CD14-positive monocyte (primary cell): Measurements from ENCODE around the gene PAIP2. TPM values are rescaled to one million over a fixed set of nuclear protein-coding genes. Genes with fewer than 3 reads are reported as not detected.

Source experiments
- DNase-seq, 3 donors: peaks; one replicate each; pipeline ENCODE4 v3.0.0-alpha.2; 2011 to 2022
- H2AFZ ChIP-seq: 2 replicates; pipeline ENCODE4 v1.6.0; 2012; ENCODE audit warnings: mild to moderate bottlenecking, low read depth, low read length, inconsistent platforms; ENCODE audit not compliant: insufficient read depth, poor library complexity, severe bottlenecking
- H3K27ac ChIP-seq, 2 donors: 1 replicate in 1 of 2; 2 replicates in 1 of 2; pipeline ENCODE4 v1.5.1; 2012 to 2013; ENCODE audit warnings: low read length in 2 of 2, control low read depth in 1 of 2, inconsistent platforms in 1 of 2, low read depth in 1 of 2, mild to moderate bottlenecking in 1 of 2
- H3K27me3 ChIP-seq, 2 donors: one replicate each; pipeline versions ENCODE4 v1.6.0 to v1.6.1; 2011 to 2013; ENCODE audit warnings: low read length in 2 of 2; ENCODE audit not compliant: control insufficient read depth in 2 of 2, insufficient read depth in 2 of 2
- H3K36me3 ChIP-seq, 2 donors: replicated peaks in 1 of 2; 1 replicate in 1 of 2; 2 replicates in 1 of 2; pipeline versions ENCODE4 v1.5.1 to v1.6.1; 2012 to 2013; ENCODE audit warnings: low read length in 2 of 2, control low read depth in 1 of 2, inconsistent platforms in 1 of 2, mild to moderate bottlenecking in 1 of 2; ENCODE audit not compliant: insufficient read depth in 2 of 2, control insufficient read depth in 1 of 2
- H3K4me1 ChIP-seq, 2 donors: 1 replicate in 1 of 2; 2 replicates in 1 of 2; pipeline versions ENCODE4 v1.5.1 to v1.6.1; 2012 to 2013; ENCODE audit warnings: low read length in 2 of 2, control low read depth in 1 of 2, inconsistent platforms in 1 of 2, mild to moderate bottlenecking in 1 of 2, moderate library complexity in 1 of 2; ENCODE audit not compliant: insufficient read depth in 2 of 2, control insufficient read depth in 1 of 2
- H3K4me2 ChIP-seq: replicated peaks from 2 replicates; pipeline ENCODE3; 2012; ENCODE audit warnings: low read length, moderate library complexity, mild to moderate bottlenecking; ENCODE audit not compliant: poor library complexity, severe bottlenecking; ENCODE audit errors: extremely low read depth
- H3K4me3 ChIP-seq, 3 experiments: fragments of 200-600 bp in 1 of 3; sonication (generic) in 1 of 3; replicated peaks in 1 of 3; 1 replicate in 2 of 3; 2 replicates in 1 of 3; pipeline ENCODE4 v1.5.1; 2011 to 2013; ENCODE audit warnings: low read length in 3 of 3, mild to moderate bottlenecking in 3 of 3, control low read depth in 2 of 3, low read depth in 2 of 3, inconsistent platforms in 1 of 3, moderate library complexity in 1 of 3
- H3K79me2 ChIP-seq: 2 replicates; pipeline ENCODE4 v1.6.0; 2012; ENCODE audit warnings: mild to moderate bottlenecking, control low read depth, inconsistent platforms, low read length, moderate library complexity; ENCODE audit not compliant: insufficient read depth
- H3K9ac ChIP-seq: 2 replicates; pipeline ENCODE4 v1.6.0; 2017; ENCODE audit warnings: low read length, mild to moderate bottlenecking; ENCODE audit not compliant: insufficient read depth, poor library complexity, severe bottlenecking
- H3K9me3 ChIP-seq, 2 donors: replicated peaks in 1 of 2; 1 replicate in 1 of 2; 2 replicates in 1 of 2; pipeline versions ENCODE4 v1.5.1 to v1.6.1; 2012 to 2013; ENCODE audit warnings: low read length in 2 of 2, control low read depth in 1 of 2; ENCODE audit not compliant: control insufficient read depth in 1 of 2, insufficient read depth in 1 of 2
- H4K20me1 ChIP-seq: 2 replicates; pipeline ENCODE4 v1.6.0; 2012; ENCODE audit warnings: mild to moderate bottlenecking, low read length, control low read depth, moderate library complexity; ENCODE audit not compliant: insufficient read depth
- H3K27ac Mint-ChIP-seq, 7 donors: one replicate each; pipeline ENCODE4 v1.8.0; 2020; ENCODE audit warnings: mild to moderate bottlenecking in 7 of 7, mixed read lengths in 7 of 7, moderate library complexity in 6 of 7, inconsistent platforms in 2 of 7
- H3K27me3 Mint-ChIP-seq, 3 donors: one replicate each; pipeline ENCODE4 v1.8.0; 2021 to 2022; ENCODE audit warnings: low read depth in 3 of 3, mild to moderate bottlenecking in 3 of 3, mixed read lengths in 3 of 3, moderate library complexity in 3 of 3, inconsistent platforms in 1 of 3
- H3K36me3 Mint-ChIP-seq, 2 donors: one replicate each; pipeline ENCODE4 v1.8.0; 2020; ENCODE audit warnings: mixed read lengths in 2 of 2, inconsistent platforms in 1 of 2, mild to moderate bottlenecking in 1 of 2
- H3K4me1 Mint-ChIP-seq: one replicate; pipeline ENCODE4 v1.8.0; 2020; ENCODE audit warnings: mild to moderate bottlenecking, mixed read lengths
- H3K4me3 Mint-ChIP-seq, 2 donors: one replicate each; pipeline ENCODE4 v1.8.0; 2020; ENCODE audit warnings: mild to moderate bottlenecking in 2 of 2, mixed read lengths in 2 of 2, moderate library complexity in 1 of 2
- H3K9me3 Mint-ChIP-seq, 7 donors: one replicate each; pipeline ENCODE4 v1.8.0; 2020 to 2022; ENCODE audit warnings: mixed read lengths in 7 of 7, mild to moderate bottlenecking in 6 of 7, moderate library complexity in 6 of 7, inconsistent platforms in 2 of 7
- WGBS: methylation state at CpG from one replicate; pipeline ENCODE4 v1.1.5; 2013; ENCODE audit warnings: missing lambda C conversion rate; ENCODE audit not compliant: insufficient coverage; 5-methylcytosine and 5-hydroxymethylcytosine counted together
- intact Hi-C, 2 donors: fragments of 100-400 bp; cut with micrococcal nuclease; formaldehyde crosslinking; loops; one replicate each; pipeline versions ENCODE4 v1.15.0 to v1.15.1; 2023
- polyA plus RNA-seq, 3 donors: library from polyadenylated mRNA; depleted of rRNA in 1 of 3; unstranded in 2 of 3; stranded (reverse) in 1 of 3; fragments of 300-500 nt in 2 of 3; fragments of >200 nt in 1 of 3; fragmentation: Illumina TruSeq in 2 of 3; gene quantifications; 1 replicate in 2 of 3; 2 replicates in 1 of 3; pipeline ENCODE4 v1.2.3, GENCODE V29; 2012 to 2021
- TF ChIP-seq, protein P1 (sequence below): fragments of 200-600 bp; IDR thresholded peaks from one replicate; pipeline ENCODE4 v1.8.0; 2022; ENCODE audit warnings: antibody characterized with exemption, mild to moderate bottlenecking

The PAIP2 gene
- polyA plus RNA-seq, 3 donors, result 68.3 to 325 (median 313) TPM

- H3K36me3 Mint-ChIP-seq, result peaks cover 2 to 8% of the 10 kb centered on the region in 2 donors
- Histone ChIP-seq H3K79me2 (peaks cover 98% of the 10 kb centered on the region), H3K4me2 (no peak overlapping the region), H3K9ac (no peak overlapping the region), H3K4me1 (peaks cover 13 to 26% of the 10 kb centered on the region in 2 donors), H3K4me3 (no peak overlapping the region), H3K27ac (no peak overlapping the region), H3K36me3 (no peaks in the 10 kb centered on the region), H3K9me3 (no peaks in the 10 kb centered on the region), H2AFZ (no peak overlapping the region), H4K20me1 (peaks cover 86% of the 10 kb centered on the region), H3K27me3 (no peaks in the 10 kb centered on the region)
- peak overlapping the region in 3 of 7 donors; percentile 3 to 81 (median 26) for H3K27ac Mint-ChIP-seq
- DNase-seq, result no peak
- H3K4me3 Mint-ChIP-seq, result peak overlapping the region in 1 of 2 donors; percentile 24
- WGBS, result 84% methylated on average over 6 of the region's 11 CpGs
- peaks cover 58% of the 10 kb centered on the region for H3K4me1 Mint-ChIP-seq
- TF ChIP-seq, protein P1, sequence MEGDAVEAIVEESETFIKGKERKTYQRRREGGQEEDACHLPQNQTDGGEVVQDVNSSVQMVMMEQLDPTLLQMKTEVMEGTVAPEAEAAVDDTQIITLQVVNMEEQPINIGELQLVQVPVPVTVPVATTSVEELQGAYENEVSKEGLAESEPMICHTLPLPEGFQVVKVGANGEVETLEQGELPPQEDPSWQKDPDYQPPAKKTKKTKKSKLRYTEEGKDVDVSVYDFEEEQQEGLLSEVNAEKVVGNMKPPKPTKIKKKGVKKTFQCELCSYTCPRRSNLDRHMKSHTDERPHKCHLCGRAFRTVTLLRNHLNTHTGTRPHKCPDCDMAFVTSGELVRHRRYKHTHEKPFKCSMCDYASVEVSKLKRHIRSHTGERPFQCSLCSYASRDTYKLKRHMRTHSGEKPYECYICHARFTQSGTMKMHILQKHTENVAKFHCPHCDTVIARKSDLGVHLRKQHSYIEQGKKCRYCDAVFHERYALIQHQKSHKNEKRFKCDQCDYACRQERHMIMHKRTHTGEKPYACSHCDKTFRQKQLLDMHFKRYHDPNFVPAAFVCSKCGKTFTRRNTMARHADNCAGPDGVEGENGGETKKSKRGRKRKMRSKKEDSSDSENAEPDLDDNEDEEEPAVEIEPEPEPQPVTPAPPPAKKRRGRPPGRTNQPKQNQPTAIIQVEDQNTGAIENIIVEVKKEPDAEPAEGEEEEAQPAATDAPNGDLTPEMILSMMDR, result no peak
- H3K27me3 Mint-ChIP-seq, result no peaks in the 10 kb centered on the region
- intact Hi-C loops, result loop anchor here in 1 of 2 donors (5.0 to 10.0 kb wide), 2 partner anchors 44 to 723 kb away; partner anchors contain the start of genes HSPA9 and PAIP2
- H3K9me3 Mint-ChIP-seq, result peaks cover 0 to 2% (median 0%) of the 10 kb centered on the region in 7 donors
These were observed 43.4 kb upstream of the PAIP2 start for GRCh38 chr5:139298242-139298641.

GRCh38 chr5:139299486-139299885 lies 42.2 kb upstream of the PAIP2 start:
- H3K36me3 ChIP-seq, result no peaks in the 10 kb centered on the region
- Mint-ChIP-seq H3K27ac (peak overlapping the region in 2 of 7 donors; percentile 4 to 37), H3K4me1 (peaks cover 65% of the 10 kb centered on the region), H3K27me3 (no peaks in the 10 kb centered on the region), H3K4me3 (no peak overlapping the region), H3K36me3 (peaks cover 2 to 8% of the 10 kb centered on the region in 2 donors), H3K9me3 (peaks cover 0 to 2% (median 0%) of the 10 kb centered on the region in 7 donors)
- H3K4me1 ChIP-seq, result peaks cover 13 to 26% of the 10 kb centered on the region in 2 donors
- H3K4me3 ChIP-seq, result no peak overlapping the region
- H4K20me1 ChIP-seq, result peaks cover 98% of the 10 kb centered on the region
- no peak overlapping the region for H3K9ac ChIP-seq
- no peaks in the 10 kb centered on the region for H3K9me3 ChIP-seq
- no peak overlapping the region for H3K4me2 ChIP-seq
- H2AFZ ChIP-seq, result no peak overlapping the region
- 31% methylated on average over 1 of the region's 4 CpGs for WGBS
- TF ChIP-seq, protein P1, result no peak
- intact Hi-C loops, result loop anchor here in 1 of 2 donors (5.0 to 10.0 kb wide), 2 partner anchors 43 to 725 kb away; partner anchors contain the start of genes HSPA9 and PAIP2
- H3K79me2 ChIP-seq, result peaks cover 100% of the 10 kb centered on the region
- peak overlapping the region in 1 of 2 donors; percentile 35 for H3K27ac ChIP-seq
- no peaks in the 10 kb centered on the region for H3K27me3 ChIP-seq
- no peak for DNase-seq
